HEK293 (cell line): Measurements from ENCODE around the gene KDM4B.

Source experiments
- HOXA7 ChIP-seq: sonication (generic); formaldehyde crosslinking; IDR thresholded peaks from 2 replicates; pipeline ENCODE4 v1.8.1; 2022; ENCODE audit warnings: missing genetic modification reagents, borderline replicate concordance
- REST ChIP-seq: fragments of 450-650 bp; formaldehyde crosslinking; IDR thresholded peaks from 2 replicates; pipeline ENCODE4 v1.5.1; 2016; ENCODE audit warnings: missing biosample characterization, missing genetic modification characterization
- ZNF274 ChIP-seq, 2 experiments: fragments of 200-500 bp in 1 of 2; fragments of 450-650 bp in 1 of 2; sonication (Bioruptor generic) in 1 of 2; formaldehyde crosslinking in 1 of 2; IDR thresholded peaks; 2 replicates each; pipeline versions ENCODE4 v1.5.1 to v1.6.1; 2014 to 2016; ENCODE audit warnings: borderline replicate concordance in 1 of 2, inconsistent platforms in 1 of 2, low read length in 1 of 2, missing biosample characterization in 1 of 2, missing genetic modification characterization in 1 of 2

GRCh38 chr19:4991996-4992698 lies 23.2 kb downstream of the KDM4B start:
- no peak for TF ChIP-seq REST (tag by site-specific recombination)
- TF ChIP-seq HOXA7: no peak
- TF ChIP-seq ZNF274 (IDR thresholded peaks at IDR 0.05; ENCODE audit: low read length): no peak
- no peak for TF ChIP-seq ZNF274 (tag by site-specific recombination; IDR thresholded peaks at IDR 0.05; ENCODE audit: borderline replicate concordance)
